GM13976 (cell line): ENCODE data around the gene KCTD21.

ENCODE experiments used
- DNase-seq: peaks from one replicate; pipeline ENCODE4 v3.0.0; 2012; ENCODE audit warnings: low spot score
- CTCF ChIP-seq: IDR thresholded peaks from 2 replicates; pipeline ENCODE4 v1.5.1; 2012; ENCODE audit warnings: borderline replicate concordance, mild to moderate bottlenecking; ENCODE audit not compliant: insufficient read depth; ENCODE audit errors: extremely low read depth, missing control alignments, control extremely low read depth
- in situ Hi-C: fragments of 300-500 bp; cut with MboI; formaldehyde crosslinking; loops from one replicate; pipeline ENCODE4 v1.12.0; 2022; ENCODE audit warnings: low sequenced_read_pairs, mixed read lengths, inconsistent platforms; ENCODE audit not compliant: unreplicated experiment

KCTD21 gene

DNA sequence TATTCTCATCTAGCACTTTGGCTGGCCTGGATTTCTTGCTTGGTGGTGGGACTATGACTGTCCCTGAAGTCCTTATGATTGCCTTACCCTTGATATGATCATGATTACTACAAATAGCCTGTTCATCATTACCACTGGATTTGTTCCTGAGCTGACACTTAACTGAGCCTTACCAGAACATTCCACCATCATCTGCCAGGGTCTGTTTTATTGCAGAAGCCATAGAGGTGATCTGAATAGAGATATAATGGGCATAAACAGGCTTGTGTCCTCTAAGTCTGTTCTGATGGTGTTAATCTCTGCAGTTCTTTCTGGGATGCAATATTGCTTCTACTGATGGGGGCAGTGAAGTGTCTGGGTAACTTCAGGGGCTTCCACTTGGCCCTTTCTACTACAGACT is 36.6 kb downstream of the KCTD21 start:
- in situ Hi-C loops: no loop called here
- no peak for TF ChIP-seq CTCF
- DNase-seq: no peak

DNA sequence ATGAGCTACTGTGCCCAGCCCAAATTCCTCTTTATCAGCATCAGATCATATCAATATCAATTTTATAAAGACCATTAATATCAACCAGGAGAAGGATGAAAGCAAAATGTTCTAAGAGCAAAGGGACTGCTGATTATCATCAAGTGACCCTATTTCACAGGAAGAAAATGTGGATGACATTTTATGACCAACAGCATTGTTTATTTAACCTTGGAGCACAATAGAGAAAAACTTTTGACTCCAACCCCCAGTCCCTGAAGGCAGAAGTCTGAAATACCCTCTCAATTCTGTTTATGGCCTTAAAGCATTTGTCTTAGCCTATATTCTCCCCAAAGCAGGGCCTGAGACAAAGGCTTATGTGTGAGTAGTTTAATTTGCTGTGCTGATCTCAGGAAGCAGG is 37.7 kb downstream of the KCTD21 start:
- no peak for DNase-seq
- in situ Hi-C loops: no loop called here
- no peak for TF ChIP-seq CTCF

DNA sequence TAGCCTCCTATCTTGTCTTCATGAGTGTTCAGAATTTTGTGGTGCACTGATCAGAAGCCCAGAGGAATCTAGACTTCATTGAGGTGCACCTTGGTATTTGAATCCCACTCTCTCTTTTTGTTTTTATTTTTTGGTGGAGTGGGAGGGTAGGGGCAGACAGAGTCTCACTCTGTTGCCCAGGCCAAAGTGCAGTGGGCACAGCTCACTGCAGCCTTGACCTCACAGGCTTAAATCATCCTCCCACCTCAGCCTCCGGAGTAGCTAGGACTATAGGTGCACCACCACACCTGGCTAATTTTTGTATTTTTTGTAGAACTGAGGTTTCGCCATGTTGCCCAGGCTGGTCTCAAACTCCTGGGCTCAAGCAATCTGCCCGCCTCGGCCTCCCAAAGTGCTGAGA is 38.1 kb downstream of the KCTD21 start:
- DNase-seq: no peak
- TF ChIP-seq CTCF: no peak
- in situ Hi-C loops: no loop called here

- in situ Hi-C loops: no loop called here
- DNase-seq: no peak
- no peak for TF ChIP-seq CTCF
These were observed 38.8 kb downstream of the KCTD21 start for GRCh38 chr11:78149646-78150045.

DNA sequence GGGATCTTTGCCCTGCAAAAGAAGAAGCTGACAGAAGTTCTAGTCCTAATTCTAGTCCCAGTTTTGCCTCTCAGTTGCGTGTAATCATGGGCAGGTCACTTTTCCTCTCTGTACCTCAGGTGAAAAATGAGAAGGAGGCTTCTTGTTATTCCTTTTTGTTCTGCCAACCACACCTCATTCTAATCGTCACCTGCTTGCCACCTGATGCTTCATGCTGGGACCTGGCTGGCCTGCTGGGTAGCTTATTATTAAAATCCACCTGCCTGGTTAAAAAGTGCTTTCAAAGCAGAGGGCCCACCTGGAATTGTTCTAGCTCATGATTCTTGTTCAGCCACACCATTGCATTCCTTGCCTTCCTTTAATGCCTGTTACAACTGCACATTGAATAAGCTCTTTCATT is 40.6 kb downstream of the KCTD21 start:
- DNase-seq: no peak
- in situ Hi-C loops: no loop called here

GRCh38 chr11:78145511-78146025 is 42.9 kb downstream of the KCTD21 start:
- in situ Hi-C loops: no loop called here

More for the DNA sequence above, 40.6 kb downstream of the KCTD21 start:
- no peak for TF ChIP-seq CTCF

More at GRCh38 chr11:78145511-78146025, 42.9 kb downstream of the KCTD21 start:
- TF ChIP-seq CTCF: no peak
- DNase-seq: no peak
